Neuronal stem cell (in vitro differentiated cells): ENCODE data around the gene ABHD2.

Source experiments
- DNase-seq: peaks from one replicate; pipeline ENCODE4 v3.0.0-alpha.2; 2013; ENCODE audit warnings: low spot score
- H2AFZ ChIP-seq: one replicate; pipeline ENCODE4 v1.6.1; 2013; ENCODE audit warnings: mild to moderate bottlenecking, low read length, inconsistent platforms
- H2AK5ac ChIP-seq: 2 replicates; pipeline ENCODE4 v1.6.1; 2013; ENCODE audit warnings: low read depth, mild to moderate bottlenecking, inconsistent platforms, low read length, moderate library complexity, mixed read lengths
- H2BK120ac ChIP-seq: 2 replicates; pipeline ENCODE4 v1.6.1; 2013; ENCODE audit warnings: low read depth, mild to moderate bottlenecking, inconsistent platforms, low read length, moderate library complexity, mixed read lengths
- H2BK12ac ChIP-seq: one replicate; pipeline ENCODE4 v1.6.1; 2013; ENCODE audit warnings: low read length, inconsistent platforms
- H2BK15ac ChIP-seq: 2 replicates; pipeline ENCODE4 v1.6.1; 2013; ENCODE audit warnings: mild to moderate bottlenecking, low read length, inconsistent platforms, mixed read lengths
- H2BK5ac ChIP-seq: one replicate; pipeline ENCODE4 v1.6.1; 2013; ENCODE audit warnings: inconsistent platforms, mild to moderate bottlenecking, low read length, moderate library complexity
- H3K14ac ChIP-seq: one replicate; pipeline ENCODE4 v1.6.1; 2013; ENCODE audit warnings: low read length, inconsistent platforms
- H3K18ac ChIP-seq: 2 replicates; pipeline ENCODE4 v1.6.1; 2013; ENCODE audit warnings: low read length, inconsistent platforms
- H3K23ac ChIP-seq: 2 replicates; pipeline ENCODE4 v1.6.1; 2013; ENCODE audit warnings: low read depth, mild to moderate bottlenecking, mixed read lengths, low read length, inconsistent platforms; ENCODE audit not compliant: poor library complexity
- H3K27ac ChIP-seq: replicated peaks from 3 replicates; pipeline ENCODE4 v1.5.1; 2013; ENCODE audit warnings: low read length, inconsistent platforms
- H3K27me3 ChIP-seq, 3 experiments: 2 replicates each; pipeline ENCODE4 v1.6.1; 2013; ENCODE audit warnings: low read length in 3 of 3, mild to moderate bottlenecking in 2 of 3, inconsistent platforms in 1 of 3, low read depth in 1 of 3, mixed read lengths in 1 of 3, moderate library complexity in 1 of 3; ENCODE audit not compliant: control insufficient read depth in 3 of 3, insufficient read depth in 3 of 3
- H3K36me3 ChIP-seq, 2 donors: replicated peaks in 1 of 2; 2 replicates each; pipeline ENCODE4 v1.6.1; 2013; ENCODE audit warnings: low read length in 2 of 2; ENCODE audit not compliant: control insufficient read depth in 2 of 2, insufficient read depth in 2 of 2
- H3K4ac ChIP-seq: 2 replicates; pipeline ENCODE4 v1.6.1; 2013; ENCODE audit warnings: inconsistent platforms, mild to moderate bottlenecking, low read length, moderate library complexity
- H3K4me1 ChIP-seq, 2 donors: 1 replicate in 1 of 2; 2 replicates in 1 of 2; pipeline ENCODE4 v1.6.1; 2013; ENCODE audit warnings: low read length in 2 of 2, low read depth in 1 of 2; ENCODE audit not compliant: control insufficient read depth in 2 of 2, insufficient read depth in 1 of 2
- H3K4me2 ChIP-seq: one replicate; pipeline ENCODE4 v1.6.1; 2013; ENCODE audit warnings: mild to moderate bottlenecking, low read length, inconsistent platforms; ENCODE audit not compliant: insufficient read depth, poor library complexity, severe bottlenecking
- H3K4me3 ChIP-seq, 2 donors: 2 replicates each; pipeline ENCODE4 v1.5.1; 2013; ENCODE audit warnings: low read length in 2 of 2, mild to moderate bottlenecking in 2 of 2, inconsistent platforms in 1 of 2, moderate library complexity in 1 of 2
- H3K79me1 ChIP-seq: one replicate; pipeline ENCODE4 v1.6.1; 2013; ENCODE audit warnings: low read depth, mild to moderate bottlenecking, inconsistent platforms, low read length, moderate library complexity
- H3K9ac ChIP-seq: one replicate; pipeline ENCODE4 v1.6.1; 2013; ENCODE audit warnings: mild to moderate bottlenecking, low read depth, low read length, inconsistent platforms; ENCODE audit not compliant: poor library complexity
- H3K9me3 ChIP-seq, 2 donors: replicated peaks in 1 of 2; 2 replicates each; pipeline versions ENCODE3 to v1.6.1; 2013; ENCODE audit warnings: low read length in 2 of 2, mild to moderate bottlenecking in 2 of 2, inconsistent platforms in 1 of 2, low read depth in 1 of 2, mixed read lengths in 1 of 2, moderate library complexity in 1 of 2; ENCODE audit not compliant: control insufficient read depth in 2 of 2, insufficient read depth in 1 of 2
- H4K8ac ChIP-seq: one replicate; pipeline ENCODE4 v1.6.1; 2013; ENCODE audit warnings: low read depth, mild to moderate bottlenecking, inconsistent platforms, low read length, moderate library complexity
- H4K91ac ChIP-seq: one replicate; pipeline ENCODE4 v1.6.1; 2013; ENCODE audit warnings: low read length, low read depth, mild to moderate bottlenecking, inconsistent platforms; ENCODE audit not compliant: poor library complexity
- WGBS, 2 donors: extraction: QIAGEN DNeasy Blood & Tissue Kit; methylation state at CpG; one replicate each; pipeline ENCODE4 v1.1.7; 2013; ENCODE audit warnings: missing lambda C conversion rate in 2 of 2, mixed read lengths in 1 of 2; ENCODE audit not compliant: insufficient read length in 2 of 2, insufficient replicate concordance in 1 of 2; ENCODE audit errors: extremely low coverage in 2 of 2; 5-methylcytosine and 5-hydroxymethylcytosine counted together

Gene ABHD2

GRCh38 chr15:89172921-89173320 lies 84.7 kb downstream of the ABHD2 start:
- no peak overlapping the region for H3K18ac ChIP-seq
- WGBS, 2 donors: no CpG with 5 or more reads among the region's 2 CpGs

GRCh38 chr15:89174476-89174875 lies 86.2 kb downstream of the ABHD2 start:
- Histone ChIP-seq H3K27ac (no peak overlapping the region), H3K9me3 (no peaks in the 10 kb centered on the region), H4K91ac (no peak overlapping the region), H2AK5ac (no peak overlapping the region), H2AFZ (no peak overlapping the region), H2BK12ac (no peak overlapping the region), H4K8ac (no peak overlapping the region), H3K4me3 (no peak overlapping the region), H3K79me1 (no peaks in the 10 kb centered on the region), H3K9ac (no peak overlapping the region), H3K14ac (no peak overlapping the region), H3K4me1 (no peaks in the 10 kb centered on the region), H3K4me2 (no peak overlapping the region), H2BK120ac (no peak overlapping the region), H3K36me3 (peaks cover 0 to 21% of the 10 kb centered on the region in 2 donors), H3K18ac (no peak overlapping the region), H2BK5ac (no peak overlapping the region), H2BK15ac (no peak overlapping the region), H3K23ac (no peak overlapping the region), H3K27me3 (no peaks in the 10 kb centered on the region), H3K4ac (no peak overlapping the region)
- no CpG with 5 or more reads among the region's 5 CpGs for WGBS, 2 donors
- DNase-seq: no peak

More at GRCh38 chr15:89172921-89173320, 84.7 kb downstream of the ABHD2 start:
- DNase-seq: no peak
- no peak overlapping the region for H3K27ac ChIP-seq
- peaks cover 0 to 17% of the 10 kb centered on the region in 2 donors for H3K36me3 ChIP-seq
- H2BK5ac ChIP-seq: no peak overlapping the region
- no peaks in the 10 kb centered on the region for H3K79me1 ChIP-seq
- H2BK120ac ChIP-seq: no peak overlapping the region
- peaks cover under 1 to 2% of the 10 kb centered on the region in 2 donors for H3K4me1 ChIP-seq
- no peak overlapping the region for H3K4ac ChIP-seq
- H3K23ac ChIP-seq: no peak overlapping the region
- no peak overlapping the region for H2AFZ ChIP-seq
- H2BK15ac ChIP-seq: no peak overlapping the region
- H4K91ac ChIP-seq: no peak overlapping the region
- no peak overlapping the region for H4K8ac ChIP-seq
- H3K14ac ChIP-seq: no peak overlapping the region
- H3K9me3 ChIP-seq: no peaks in the 10 kb centered on the region
- no peak overlapping the region for H2AK5ac ChIP-seq
- H3K9ac ChIP-seq: no peak overlapping the region
- H3K27me3 ChIP-seq: no peaks in the 10 kb centered on the region
- H3K4me2 ChIP-seq: no peak overlapping the region
- H3K4me3 ChIP-seq: no peak overlapping the region
- H2BK12ac ChIP-seq: no peak overlapping the region

DNA sequence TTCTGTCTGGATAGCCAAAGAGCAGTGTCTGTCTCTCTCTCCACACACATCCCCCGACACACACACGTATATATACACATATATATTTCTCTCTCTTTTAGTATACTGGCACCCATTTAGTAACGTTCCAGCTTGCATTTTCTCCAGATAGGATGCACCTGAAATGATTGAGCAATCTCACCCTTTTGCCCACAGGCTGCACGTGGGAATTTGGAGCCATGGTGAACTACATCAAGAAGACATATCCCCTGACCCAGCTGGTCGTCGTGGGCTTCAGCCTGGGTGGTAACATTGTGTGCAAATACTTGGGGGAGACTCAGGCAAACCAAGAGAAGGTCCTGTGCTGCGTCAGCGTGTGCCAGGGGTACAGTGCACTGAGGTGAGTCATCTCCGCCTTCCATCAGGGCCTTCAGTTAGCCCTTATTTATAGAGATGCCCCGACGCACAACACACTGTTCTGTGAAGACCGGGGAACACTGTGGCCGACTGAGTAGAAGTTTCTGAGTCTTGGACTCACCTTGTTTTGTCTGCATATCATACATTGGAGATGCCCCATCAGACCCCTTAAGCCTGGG lies 87.4 kb downstream of the ABHD2 start:
- no peak overlapping the region for H3K4me3 ChIP-seq
- no peak overlapping the region for H2BK12ac ChIP-seq
- WGBS, 2 donors: 100% methylated on average over 2 of the region's 13 CpGs; no CpG with 5 or more reads in 1 of the 2 donors
- no peak overlapping the region for H2AK5ac ChIP-seq
- no peak overlapping the region for H3K14ac ChIP-seq
- no peak overlapping the region for H2AFZ ChIP-seq
- no peak overlapping the region for H2BK120ac ChIP-seq
- H4K91ac ChIP-seq: no peak overlapping the region
- DNase-seq: no peak
- no peaks in the 10 kb centered on the region for H3K9me3 ChIP-seq
- H3K79me1 ChIP-seq: no peaks in the 10 kb centered on the region
- H3K36me3 ChIP-seq: peaks cover 0 to 21% of the 10 kb centered on the region in 2 donors
- no peak overlapping the region for H3K4ac ChIP-seq
- H3K4me2 ChIP-seq: no peak overlapping the region
- no peaks in the 10 kb centered on the region for H3K27me3 ChIP-seq
- H3K23ac ChIP-seq: no peak overlapping the region
- H3K18ac ChIP-seq: no peak overlapping the region
- H2BK15ac ChIP-seq: no peak overlapping the region
- H3K4me1 ChIP-seq: no peaks in the 10 kb centered on the region
- no peak overlapping the region for H3K27ac ChIP-seq
- no peak overlapping the region for H4K8ac ChIP-seq
- no peak overlapping the region for H3K9ac ChIP-seq
- H2BK5ac ChIP-seq: no peak overlapping the region

DNA sequence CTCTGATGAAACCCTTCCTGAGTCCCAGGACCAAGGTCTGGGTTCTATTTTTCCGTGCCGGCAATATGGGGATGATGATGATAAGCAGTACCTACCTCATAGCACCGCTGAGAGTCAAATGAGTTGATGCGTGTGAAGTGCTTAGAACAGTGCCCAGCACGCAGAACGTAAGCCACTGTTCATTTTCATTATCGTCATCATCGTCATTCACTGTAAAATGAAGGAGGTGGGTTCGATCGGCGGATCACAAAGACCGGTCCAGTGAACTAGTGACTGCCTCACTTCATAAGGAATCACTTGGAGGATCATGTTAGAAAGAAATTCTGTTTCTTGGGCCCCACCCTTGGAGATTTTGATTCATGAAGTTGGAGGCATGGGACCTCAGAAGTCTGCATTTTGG lies 88.9 kb downstream of the ABHD2 start:
- no peak overlapping the region for H4K8ac ChIP-seq
- H3K4me3 ChIP-seq: no peak overlapping the region
- no peak overlapping the region for H2AK5ac ChIP-seq
- H3K9ac ChIP-seq: no peak overlapping the region
- H3K36me3 ChIP-seq: peaks cover 0 to 21% of the 10 kb centered on the region in 2 donors
- H3K9me3 ChIP-seq: no peaks in the 10 kb centered on the region
- no peak overlapping the region for H3K18ac ChIP-seq
- no peak overlapping the region for H2BK120ac ChIP-seq
- H2BK15ac ChIP-seq: no peak overlapping the region
- no peak overlapping the region for H2BK5ac ChIP-seq
- no CpG with 5 or more reads among the region's 12 CpGs for WGBS, 2 donors
- no peaks in the 10 kb centered on the region for H3K27me3 ChIP-seq
- H2AFZ ChIP-seq: peak overlapping the region; percentile 67
- H2BK12ac ChIP-seq: no peak overlapping the region
- H3K4me2 ChIP-seq: no peak overlapping the region
- no peaks in the 10 kb centered on the region for H3K79me1 ChIP-seq
- H3K14ac ChIP-seq: no peak overlapping the region
- H4K91ac ChIP-seq: no peak overlapping the region
- DNase-seq: no peak
- H3K4me1 ChIP-seq: no peaks in the 10 kb centered on the region
- no peak overlapping the region for H3K4ac ChIP-seq
- no peak overlapping the region for H3K23ac ChIP-seq
- H3K27ac ChIP-seq: no peak overlapping the region
